B cell (primary cell): ENCODE data around the gene MRPL10. TPM values are rescaled to one million over a fixed set of nuclear protein-coding genes. Genes with fewer than 3 reads are reported as not detected.

Experiments
- ATAC-seq: fragments of 200-7000 bp; cut with Tn5 transposase; one replicate; pipeline ENCODE4 v1.10.0; 2021; ENCODE audit warnings: low read depth, mild to moderate bottlenecking, moderate number of reproducible peaks, moderate library complexity
- CTCF ChIA-PET: fragments of 350-600 bp; sonication (Branson Sonifier 250); formaldehyde crosslinking; loops from one replicate; lab custom pipeline; 2021; ENCODE audit warnings: antibody characterized with exemption, inconsistent platforms; lab: Charles Lee
- POLR2A ChIA-PET: fragments of 350-600 bp; sonication (Branson Sonifier 250); formaldehyde crosslinking; loops from one replicate; lab custom pipeline; 2021; ENCODE audit warnings: antibody characterized with exemption; lab: Charles Lee
- DNase-seq: peaks from one replicate; pipeline ENCODE4 v3.0.0; 2013
- H2AFZ ChIP-seq: 2 replicates; pipeline ENCODE4 v1.6.1; 2012; ENCODE audit warnings: mild to moderate bottlenecking, low read depth, low read length; ENCODE audit not compliant: insufficient read depth, poor library complexity, severe bottlenecking
- H3K27ac ChIP-seq, 2 donors: 1 replicate in 1 of 2; 2 replicates in 1 of 2; pipeline ENCODE4 v1.5.1; 2012 to 2013; ENCODE audit warnings: low read length in 2 of 2, mild to moderate bottlenecking in 2 of 2, moderate library complexity in 1 of 2
- H3K27me3 ChIP-seq, 4 experiments: fragments of 200-600 bp in 1 of 4; sonication (generic) in 1 of 4; replicated peaks in 1 of 4; 1 replicate in 2 of 4; 2 replicates in 2 of 4; pipeline versions ENCODE4 v1.6.1 to v1.7.0; 2013 to 2016; ENCODE audit warnings: low read length in 3 of 4, mild to moderate bottlenecking in 2 of 4, mixed read lengths in 1 of 4, moderate library complexity in 1 of 4; ENCODE audit not compliant: insufficient read depth in 4 of 4, control insufficient read depth in 3 of 4; ENCODE audit errors: control extremely low read depth in 1 of 4
- H3K36me3 ChIP-seq, 2 experiments: replicated peaks in 1 of 2; 1 replicate in 1 of 2; 2 replicates in 1 of 2; pipeline versions ENCODE4 v1.6.1 to v1.7.1; 2013; ENCODE audit warnings: low read length in 1 of 2; ENCODE audit not compliant: insufficient read depth in 2 of 2, control insufficient read depth in 1 of 2; ENCODE audit errors: control extremely low read depth in 1 of 2, extremely low read depth in 1 of 2
- H3K4me1 ChIP-seq, 2 donors: fragments of 200-600 bp in 1 of 2; sonication (generic) in 1 of 2; 1 replicate in 1 of 2; 2 replicates in 1 of 2; pipeline versions ENCODE4 v1.5.1 to v1.6.1; 2013 to 2017; ENCODE audit warnings: low read length in 2 of 2; ENCODE audit not compliant: control insufficient read depth in 2 of 2, insufficient read depth in 2 of 2
- H3K4me2 ChIP-seq: replicated peaks from 2 replicates; pipeline ENCODE3; 2012; ENCODE audit warnings: mild to moderate bottlenecking, low read depth, low read length; ENCODE audit not compliant: poor library complexity, severe bottlenecking
- H3K4me3 ChIP-seq, 5 experiments: fragments of 200-600 bp in 1 of 5; sonication (generic) in 1 of 5; 1 replicate in 3 of 5; 2 replicates in 2 of 5; pipeline versions ENCODE4 v1.5.1 to v1.7.0; 2011 to 2016; ENCODE audit warnings: low read length in 4 of 5, mild to moderate bottlenecking in 4 of 5, low read depth in 2 of 5, control low read depth in 1 of 5, moderate library complexity in 1 of 5; ENCODE audit not compliant: insufficient read depth in 1 of 5; ENCODE audit errors: control extremely low read depth in 1 of 5, extremely low read depth in 1 of 5
- H3K79me2 ChIP-seq: fragments of 200-600 bp; sonication (generic); one replicate; pipeline ENCODE4 v1.6.0; 2016; ENCODE audit warnings: low read length; ENCODE audit not compliant: control insufficient read depth, insufficient read depth
- H3K9ac ChIP-seq: fragments of 200-600 bp; sonication (generic); 2 replicates; pipeline ENCODE4 v1.6.1; 2017; ENCODE audit warnings: mild to moderate bottlenecking, low read length, moderate library complexity
- H3K9me3 ChIP-seq, 3 donors: one replicate each; pipeline versions ENCODE4 v1.6.1 to v1.7.1; 2013; ENCODE audit warnings: low read length in 2 of 3; ENCODE audit not compliant: control insufficient read depth in 2 of 3, insufficient read depth in 1 of 3; ENCODE audit errors: control extremely low read depth in 1 of 3
- H4K20me1 ChIP-seq: 2 replicates; pipeline ENCODE4 v1.6.0; 2012; ENCODE audit warnings: mild to moderate bottlenecking, low read length; ENCODE audit not compliant: insufficient read depth, control insufficient read depth, poor library complexity, severe bottlenecking
- H3K27ac Mint-ChIP-seq: one replicate; pipeline ENCODE4 v1.8.0; 2021; ENCODE audit warnings: mixed read lengths
- H3K27me3 Mint-ChIP-seq: one replicate; pipeline ENCODE4 v1.8.0; 2021; ENCODE audit warnings: mixed read lengths
- H3K4me1 Mint-ChIP-seq: one replicate; pipeline ENCODE4 v1.8.0; 2021; ENCODE audit warnings: mixed read lengths
- H3K4me3 Mint-ChIP-seq: one replicate; pipeline ENCODE4 v1.8.0; 2021; ENCODE audit warnings: mixed read lengths
- H3K9me3 Mint-ChIP-seq: one replicate; pipeline ENCODE4 v1.8.0; 2022; ENCODE audit warnings: mixed read lengths; ENCODE audit not compliant: insufficient read depth
- EZH2 ChIP-seq: IDR thresholded peaks from 2 replicates; pipeline ENCODE4 v1.6.1; 2012; ENCODE audit warnings: borderline replicate concordance, low read depth, mild to moderate bottlenecking, moderate library complexity, low read length; ENCODE audit not compliant: insufficient read depth, poor library complexity, severe bottlenecking
- WGBS: methylation state at CpG from one replicate; pipeline ENCODE4 v1.1.5; 2013; ENCODE audit warnings: missing lambda C conversion rate; ENCODE audit not compliant: insufficient coverage; 5-methylcytosine and 5-hydroxymethylcytosine counted together
- intact Hi-C: fragments of 100-400 bp; cut with micrococcal nuclease; formaldehyde crosslinking; loops from one replicate; pipeline ENCODE4 v1.10.0; 2022
- polyA plus RNA-seq: library from polyadenylated mRNA; depleted of rRNA; stranded (reverse); fragments of >200 nt; gene quantifications from 2 replicates; pipeline ENCODE4 v1.2.3, GENCODE V29; 2012
- total RNA-seq, 2 donors: library from RNA; stranded (reverse); fragments of 120-200 nt in 1 of 2; gene quantifications; 1 replicate in 1 of 2; 2 replicates in 1 of 2; pipeline versions ENCODE4 v1.2.3 to v1.2.4, GENCODE V29; 2013 to 2022
- TF ChIP-seq, protein P1 (sequence below): fragments of 200-600 bp; IDR thresholded peaks from one replicate; pipeline ENCODE4 v1.8.0; 2022; ENCODE audit warnings: antibody characterized with exemption, mild to moderate bottlenecking

Gene MRPL10
- total and polyA plus RNA-seq, 2 donors (not counting 1 experiment from before 2014, with no cell fraction given), result 34.8 to 39.4 TPM

DNA sequence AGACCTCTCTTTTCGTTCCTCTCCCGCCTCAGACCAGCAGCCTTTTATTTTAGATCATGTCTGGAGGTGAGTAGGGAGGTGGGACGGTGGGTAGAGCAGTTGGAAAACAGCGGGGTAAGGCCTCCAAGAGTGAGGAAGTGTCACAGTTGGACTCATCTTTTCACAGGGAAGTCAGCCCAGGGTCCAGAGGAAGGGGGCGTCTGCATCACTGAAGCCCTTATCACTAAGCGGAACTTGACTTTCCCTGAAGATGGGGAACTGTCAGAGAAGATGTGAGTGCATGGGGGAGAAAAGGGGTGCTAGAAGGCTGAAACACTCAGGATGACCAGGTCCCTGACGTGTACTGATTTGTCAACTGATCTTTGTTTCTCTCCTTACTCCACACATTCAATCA is 590 bp upstream of the MRPL10 start:
- ChIA-PET CTCF (interaction anchor here (0.6 to 2.1 kb wide), 10 partner anchors 9 to 118 kb away, joined by 3 to 15 read pairs (median 4); partner anchors contain the start of gene SCRN2), POLR2A (interaction anchor here (0.6 to 1.6 kb wide), 5 partner anchors 9 to 745 kb away, joined by 4 to 15 read pairs (median 8); partner anchors contain the start of genes OSBPL7, SCRN2 and SP2)
- Mint-ChIP-seq H3K9me3 (no peaks in the 10 kb centered on the region), H3K27me3 (no peaks in the 10 kb centered on the region), H3K4me3 (peak overlapping the region; percentile 92), H3K27ac (peak overlapping the region; percentile 89), H3K4me1 (peaks cover 25% of the 10 kb centered on the region)
- H3K9me3 ChIP-seq, result no peaks in the 10 kb centered on the region
- DNase-seq, result no peak
- intact Hi-C loops, result loop anchor here (1.0 to 2.0 kb wide), 4 partner anchors 9 to 139 kb away; partner anchors contain the start of genes CDK5RAP3, OSBPL7 and SCRN2
- no peak for ATAC-seq
- 26% methylated on average over 5 of the region's 7 CpGs for WGBS
- H3K27ac ChIP-seq, result peak overlapping the region; percentile 69 to 81
- peak overlapping the region; percentile 93 for H2AFZ ChIP-seq
- H3K27me3 ChIP-seq, result no peaks in the 10 kb centered on the region
- H3K79me2 ChIP-seq, result peaks cover 46% of the 10 kb centered on the region
- peak overlapping the region; percentile 70 to 97 (median 96) for H3K4me3 ChIP-seq
- peaks cover 0 to 27% of the 10 kb centered on the region in 2 experiments for H3K36me3 ChIP-seq
- peaks cover 19 to 21% of the 10 kb centered on the region in 2 donors for H3K4me1 ChIP-seq
- peak overlapping the region; percentile 95 for H3K4me2 ChIP-seq
- peak overlapping the region; percentile 80 for H3K9ac ChIP-seq
- TF ChIP-seq, protein P1, sequence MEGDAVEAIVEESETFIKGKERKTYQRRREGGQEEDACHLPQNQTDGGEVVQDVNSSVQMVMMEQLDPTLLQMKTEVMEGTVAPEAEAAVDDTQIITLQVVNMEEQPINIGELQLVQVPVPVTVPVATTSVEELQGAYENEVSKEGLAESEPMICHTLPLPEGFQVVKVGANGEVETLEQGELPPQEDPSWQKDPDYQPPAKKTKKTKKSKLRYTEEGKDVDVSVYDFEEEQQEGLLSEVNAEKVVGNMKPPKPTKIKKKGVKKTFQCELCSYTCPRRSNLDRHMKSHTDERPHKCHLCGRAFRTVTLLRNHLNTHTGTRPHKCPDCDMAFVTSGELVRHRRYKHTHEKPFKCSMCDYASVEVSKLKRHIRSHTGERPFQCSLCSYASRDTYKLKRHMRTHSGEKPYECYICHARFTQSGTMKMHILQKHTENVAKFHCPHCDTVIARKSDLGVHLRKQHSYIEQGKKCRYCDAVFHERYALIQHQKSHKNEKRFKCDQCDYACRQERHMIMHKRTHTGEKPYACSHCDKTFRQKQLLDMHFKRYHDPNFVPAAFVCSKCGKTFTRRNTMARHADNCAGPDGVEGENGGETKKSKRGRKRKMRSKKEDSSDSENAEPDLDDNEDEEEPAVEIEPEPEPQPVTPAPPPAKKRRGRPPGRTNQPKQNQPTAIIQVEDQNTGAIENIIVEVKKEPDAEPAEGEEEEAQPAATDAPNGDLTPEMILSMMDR, result no peak
- no peak for TF ChIP-seq EZH2
- H4K20me1 ChIP-seq, result peaks cover 13% of the 10 kb centered on the region

GRCh38 chr17:47830396-47831002 is 842 bp downstream of the MRPL10 start:
- POLR2A ChIA-PET, result interaction anchor here (1.4 to 1.6 kb wide), 2 partner anchors 10 to 65 kb away, joined by 8 to 15 read pairs; partner anchors contain the start of genes SCRN2 and SP2
- WGBS, result 87% methylated on average over 16 of the region's 18 CpGs
- H3K9ac ChIP-seq, result peak overlapping the region; percentile 80
- peak overlapping the region; percentile 93 for H2AFZ ChIP-seq
- H3K4me3 Mint-ChIP-seq, result peak overlapping the region; percentile 92
- H3K27ac Mint-ChIP-seq, result peak overlapping the region; percentile 89
- CTCF ChIA-PET, result interaction anchor here (1.2 to 2.1 kb wide), 4 partner anchors 8 to 59 kb away, joined by 5 to 15 read pairs (median 8); partner anchors contain the start of gene SCRN2
- ATAC-seq (no peak), DNase-seq (no peak)
- H3K4me1 ChIP-seq, result peaks cover 19 to 21% of the 10 kb centered on the region in 2 donors
- TF ChIP-seq, protein P1, result no peak
- no peak for TF ChIP-seq EZH2
- intact Hi-C loops, result loop anchor here (1.0 to 2.0 kb wide), 4 partner anchors 9 to 140 kb away; partner anchors contain the start of genes CDK5RAP3, OSBPL7 and SCRN2
- H3K27me3 ChIP-seq, result no peaks in the 10 kb centered on the region
- peaks cover 25% of the 10 kb centered on the region for H3K4me1 Mint-ChIP-seq
- peak overlapping the region; percentile 70 to 97 (median 96) for H3K4me3 ChIP-seq
- no peaks in the 10 kb centered on the region for H3K27me3 Mint-ChIP-seq
- H3K27ac ChIP-seq, result peak overlapping the region in 1 of 2 donors; percentile 81
- H3K9me3 ChIP-seq, result no peaks in the 10 kb centered on the region
- H3K79me2 ChIP-seq, result peaks cover 47% of the 10 kb centered on the region
- no peaks in the 10 kb centered on the region for H3K9me3 Mint-ChIP-seq
- peaks cover 13% of the 10 kb centered on the region for H4K20me1 ChIP-seq
- H3K36me3 ChIP-seq, result peaks cover under 1 to 31% of the 10 kb centered on the region in 2 experiments
- peak overlapping the region; percentile 95 for H3K4me2 ChIP-seq
